GM12874 (cell line): ENCODE results near the gene TAGAP.

Source experiments
- CTCF ChIP-seq: IDR thresholded peaks from 2 replicates; pipeline ENCODE4 v1.5.1; 2011; ENCODE audit warnings: low read depth, mild to moderate bottlenecking, control low read depth, low read length, moderate library complexity; ENCODE audit not compliant: insufficient read depth

The TAGAP gene

GRCh38 chr6:159053781-159054398 is 9.1 kb upstream of the TAGAP start:
- TF ChIP-seq CTCF, result no peak

- no peak for TF ChIP-seq CTCF
Observed at GRCh38 chr6:159052720-159053119, 7.9 kb upstream of the TAGAP start.

GRCh38 chr6:159047891-159048685 is 3.3 kb upstream of the TAGAP start:
- TF ChIP-seq CTCF, result no peak

GRCh38 chr6:159045801-159046200 is 1.0 kb upstream of the TAGAP start:
- no peak for TF ChIP-seq CTCF

- no peak for TF ChIP-seq CTCF
Observed at GRCh38 chr6:159043947-159044346, 844 bp downstream of the TAGAP start.

GRCh38 chr6:159043251-159043650 is 1.5 kb downstream of the TAGAP start:
- no peak for TF ChIP-seq CTCF

GRCh38 chr6:159042826-159043181 is 2.0 kb downstream of the TAGAP start:
- TF ChIP-seq CTCF, result no peak
